Upper lobe of right lung (tissue), 1 donor: ENCODE measurements around the gene SHMT2. TPM values are rescaled to one million over a fixed set of nuclear protein-coding genes. Genes with fewer than 3 reads are reported as not detected.

ENCODE experiments used
- ATAC-seq: fragments of 200-7000 bp; cut with Tn5 transposase; one replicate; pipeline ENCODE4 v1.9.1; 2020; ENCODE audit warnings: mild to moderate bottlenecking, moderate library complexity
- DNase-seq: peaks from one replicate; pipeline ENCODE4 v3.0.0-alpha.2; 2020
- H3K27ac ChIP-seq: fragments of 200-600 bp; one replicate; pipeline ENCODE4 v1.8.0; 2022
- H3K27me3 ChIP-seq: fragments of 200-600 bp; one replicate; pipeline ENCODE4 v1.8.0; 2022; ENCODE audit warnings: mild to moderate bottlenecking
- H3K36me3 ChIP-seq: fragments of 200-600 bp; one replicate; pipeline ENCODE4 v1.8.0; 2022
- H3K4me1 ChIP-seq: fragments of 200-600 bp; one replicate; pipeline ENCODE4 v1.8.0; 2022
- H3K4me3 ChIP-seq: fragments of 200-600 bp; one replicate; pipeline ENCODE4 v1.8.0; 2022; ENCODE audit warnings: mild to moderate bottlenecking
- H3K9me3 ChIP-seq: fragments of 200-600 bp; one replicate; pipeline ENCODE4 v1.8.0; 2022
- CTCF ChIP-seq: fragments of 200-600 bp; IDR thresholded peaks from one replicate; pipeline ENCODE4 v1.8.0; 2022; ENCODE audit warnings: antibody characterized with exemption
- intact Hi-C: fragments of 100-400 bp; cut with DNase I; formaldehyde crosslinking; loops from one replicate; pipeline ENCODE4 v1.11.0; 2022
- total RNA-seq: library from RNA; stranded (reverse); fragmentation: NEBNext Ultra II Directional; extraction: Animal tissue kit (Norgen Biotek cat#: 25700); gene quantifications from one replicate; pipeline ENCODE4 v1.2.1, GENCODE V29; 2021
- donor health status: DM: no; HTN: yes; CAD: no; lungs with severe emphysema.

Gene SHMT2
- total RNA-seq, 1 donor from 2014 or later: 59.2 TPM

GRCh38 chr12:57200497-57200896, 29.0 kb upstream of the SHMT2 start:
- Histone ChIP-seq H3K36me3 (peaks cover 98% of the 10 kb centered on the region), H3K9me3 (no peaks in the 10 kb centered on the region), H3K4me1 (no peaks in the 10 kb centered on the region), H3K4me3 (no peak overlapping the region), H3K27ac (no peak overlapping the region), H3K27me3 (no peaks in the 10 kb centered on the region)
- intact Hi-C loops: no loop called here
- no peak for TF ChIP-seq CTCF
- no peak for ATAC-seq
- no peak for DNase-seq

- H3K27ac ChIP-seq: no peak overlapping the region
- no peak overlapping the region for H3K4me3 ChIP-seq
- ATAC-seq: no peak
- H3K4me1 ChIP-seq: no peaks in the 10 kb centered on the region
- DNase-seq: no peak
- H3K36me3 ChIP-seq: peaks cover 98% of the 10 kb centered on the region
- no peaks in the 10 kb centered on the region for H3K27me3 ChIP-seq
- TF ChIP-seq CTCF: no peak
- H3K9me3 ChIP-seq: no peaks in the 10 kb centered on the region
- intact Hi-C loops: no loop called here
These were observed 28.3 kb upstream of the SHMT2 start for GRCh38 chr12:57201219-57201618.

- DNase-seq (no peak), ATAC-seq (no peak)
- Histone ChIP-seq H3K27me3 (no peaks in the 10 kb centered on the region), H3K27ac (no peak overlapping the region), H3K4me1 (no peaks in the 10 kb centered on the region), H3K36me3 (peaks cover 98% of the 10 kb centered on the region), H3K4me3 (no peak overlapping the region), H3K9me3 (no peaks in the 10 kb centered on the region)
- no peak for TF ChIP-seq CTCF
- intact Hi-C loops: no loop called here
These were observed 27.9 kb upstream of the SHMT2 start for GRCh38 chr12:57201631-57202030.

GRCh38 chr12:57202321-57202720, 27.2 kb upstream of the SHMT2 start:
- ATAC-seq (no peak), DNase-seq (no peak)
- H3K4me3 ChIP-seq: no peak overlapping the region
- H3K27ac ChIP-seq: no peak overlapping the region
- peaks cover 97% of the 10 kb centered on the region for H3K36me3 ChIP-seq
- no peaks in the 10 kb centered on the region for H3K9me3 ChIP-seq
- no peaks in the 10 kb centered on the region for H3K4me1 ChIP-seq
- intact Hi-C loops: no loop called here
- TF ChIP-seq CTCF: no peak
- no peaks in the 10 kb centered on the region for H3K27me3 ChIP-seq

- Histone ChIP-seq H3K9me3 (no peaks in the 10 kb centered on the region), H3K4me1 (no peaks in the 10 kb centered on the region), H3K36me3 (peaks cover 97% of the 10 kb centered on the region), H3K27ac (no peak overlapping the region), H3K27me3 (no peaks in the 10 kb centered on the region), H3K4me3 (no peak overlapping the region)
- TF ChIP-seq CTCF: no peak
- intact Hi-C loops: no loop called here
- DNase-seq: no peak
- no peak for ATAC-seq
These were observed 26.3 kb upstream of the SHMT2 start for GRCh38 chr12:57203201-57203600.

- no peak for DNase-seq
- TF ChIP-seq CTCF: no peak
- no peaks in the 10 kb centered on the region for H3K9me3 ChIP-seq
- ATAC-seq: no peak
- H3K4me1 ChIP-seq: no peaks in the 10 kb centered on the region
- intact Hi-C loops: no loop called here
- H3K27me3 ChIP-seq: no peaks in the 10 kb centered on the region
- H3K36me3 ChIP-seq: peaks cover 97% of the 10 kb centered on the region
- no peak overlapping the region for H3K4me3 ChIP-seq
- no peak overlapping the region for H3K27ac ChIP-seq
These were observed 25.7 kb upstream of the SHMT2 start for GRCh38 chr12:57203791-57204190.
